ENCODE measurements around the gene ADAMTSL1.

- TF ChIP-seq CTCF (IDR thresholded peaks at IDR 0.05) (no peak), POLR2A (IDR thresholded peaks at IDR 0.05) (no peak)
Observed at GRCh38 chr9:18569941-18570630, 96.1 kb downstream of the ADAMTSL1 start.
